PFSK-1 (cell line): Measurements from ENCODE around the gene ZNF618.

Experiments used
- FOXP2 ChIP-seq: optimal IDR thresholded peaks from 2 replicates; pipeline ENCODE3; 2011; ENCODE audit warnings: borderline replicate concordance, control low read depth, inconsistent platforms; ENCODE audit not compliant: insufficient read depth; ENCODE audit errors: extremely low read length, extremely low read depth
- SIN3A ChIP-seq: IDR thresholded peaks from 2 replicates; pipeline ENCODE4 v1.6.1; 2012; ENCODE audit warnings: mild to moderate bottlenecking, low read length, moderate library complexity, borderline replicate concordance; ENCODE audit not compliant: insufficient read depth
- TF ChIP-seq, protein P1 (sequence below), 2 experiments: IDR thresholded peaks; 2 replicates each; pipeline versions ENCODE4 v1.6.1 to v1.8.0; 2011 to 2012; ENCODE audit warnings: low read depth in 2 of 2, low read length in 2 of 2, control low read depth in 1 of 2, inconsistent platforms in 1 of 2, mild to moderate bottlenecking in 1 of 2, moderate library complexity in 1 of 2; ENCODE audit not compliant: insufficient read depth in 1 of 2

- TF ChIP-seq, protein P1, sequence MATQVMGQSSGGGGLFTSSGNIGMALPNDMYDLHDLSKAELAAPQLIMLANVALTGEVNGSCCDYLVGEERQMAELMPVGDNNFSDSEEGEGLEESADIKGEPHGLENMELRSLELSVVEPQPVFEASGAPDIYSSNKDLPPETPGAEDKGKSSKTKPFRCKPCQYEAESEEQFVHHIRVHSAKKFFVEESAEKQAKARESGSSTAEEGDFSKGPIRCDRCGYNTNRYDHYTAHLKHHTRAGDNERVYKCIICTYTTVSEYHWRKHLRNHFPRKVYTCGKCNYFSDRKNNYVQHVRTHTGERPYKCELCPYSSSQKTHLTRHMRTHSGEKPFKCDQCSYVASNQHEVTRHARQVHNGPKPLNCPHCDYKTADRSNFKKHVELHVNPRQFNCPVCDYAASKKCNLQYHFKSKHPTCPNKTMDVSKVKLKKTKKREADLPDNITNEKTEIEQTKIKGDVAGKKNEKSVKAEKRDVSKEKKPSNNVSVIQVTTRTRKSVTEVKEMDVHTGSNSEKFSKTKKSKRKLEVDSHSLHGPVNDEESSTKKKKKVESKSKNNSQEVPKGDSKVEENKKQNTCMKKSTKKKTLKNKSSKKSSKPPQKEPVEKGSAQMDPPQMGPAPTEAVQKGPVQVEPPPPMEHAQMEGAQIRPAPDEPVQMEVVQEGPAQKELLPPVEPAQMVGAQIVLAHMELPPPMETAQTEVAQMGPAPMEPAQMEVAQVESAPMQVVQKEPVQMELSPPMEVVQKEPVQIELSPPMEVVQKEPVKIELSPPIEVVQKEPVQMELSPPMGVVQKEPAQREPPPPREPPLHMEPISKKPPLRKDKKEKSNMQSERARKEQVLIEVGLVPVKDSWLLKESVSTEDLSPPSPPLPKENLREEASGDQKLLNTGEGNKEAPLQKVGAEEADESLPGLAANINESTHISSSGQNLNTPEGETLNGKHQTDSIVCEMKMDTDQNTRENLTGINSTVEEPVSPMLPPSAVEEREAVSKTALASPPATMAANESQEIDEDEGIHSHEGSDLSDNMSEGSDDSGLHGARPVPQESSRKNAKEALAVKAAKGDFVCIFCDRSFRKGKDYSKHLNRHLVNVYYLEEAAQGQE (IDR thresholded peaks at IDR 0.05; ENCODE audit: insufficient read depth in 1 of 2, low read depth in 2 of 2, low read length in 2 of 2): no peak
- TF ChIP-seq SIN3A (no peak), FOXP2 (no peak)
Measured at GRCh38 chr9:113931140-113931539, 55.0 kb downstream of the ZNF618 start.
